Stimulated activated CD8-positive, alpha-beta memory T cell treated with anti-CD3 and anti-CD28 coated beads, Interleukin-12 subunit alpha, Interleukin-12 subunit beta, amount 100 ng/mL, for 24 hours (primary cell): ENCODE measurements around the gene RPL37.
"Not testable (repeated sequence)": the region's sequence is repeated elsewhere in the genome, so short reads cannot be mapped to it uniquely, and the experiment has no call there.

ENCODE experiments used
- DNase-seq: peaks from one replicate; pipeline ENCODE4 v3.0.0-alpha.2; 2020; ENCODE audit errors: extremely low read depth

Gene RPL37

DNA sequence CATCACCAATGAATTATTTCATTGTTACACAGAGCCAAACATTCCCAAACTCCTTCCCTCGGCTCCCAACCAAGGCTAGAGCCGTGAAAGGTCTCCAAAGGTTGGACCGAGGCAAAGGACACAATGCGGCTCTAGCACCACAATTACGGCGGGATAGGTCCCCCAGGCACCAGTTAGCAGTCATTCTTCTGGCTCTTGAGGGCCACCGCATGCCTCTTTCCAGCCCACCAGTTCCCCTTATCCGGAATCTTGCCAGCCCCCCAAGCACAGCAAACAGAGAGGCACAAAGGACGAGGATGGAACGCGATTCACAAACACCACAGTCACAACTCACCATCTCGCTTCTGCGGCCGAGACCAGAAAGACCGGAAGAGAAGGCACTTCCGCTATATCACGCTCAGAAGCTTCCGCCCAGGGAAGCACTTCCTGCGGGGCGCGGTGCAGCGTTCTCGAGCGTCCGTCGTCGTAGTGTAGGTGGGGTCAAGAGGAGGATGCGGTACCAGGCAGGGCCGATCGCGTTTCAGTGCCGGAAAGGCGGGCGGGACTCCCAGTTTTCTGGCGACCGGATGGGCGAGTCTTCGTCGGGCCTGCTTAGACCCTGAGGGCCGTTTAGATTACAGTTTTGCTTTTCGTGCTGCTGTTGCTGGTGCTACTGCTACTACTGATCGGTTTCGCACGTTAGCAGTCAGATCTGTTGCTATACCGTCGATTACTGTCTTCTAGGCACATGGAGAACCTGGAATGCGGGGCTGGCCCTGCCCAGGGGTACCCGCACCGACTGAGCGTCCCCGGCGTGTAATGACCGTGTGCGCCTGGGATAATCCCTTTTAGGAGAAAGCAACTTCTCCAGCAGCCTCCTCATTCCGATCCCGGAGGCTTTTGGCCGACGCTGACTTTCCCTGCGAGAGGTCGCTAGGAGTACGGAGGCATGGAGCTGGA, at the start of gene RPL37:
Gene RPL37 (minus strand): TSS at position 374 of the 939 bp plus-strand sequence. CDS start 37 bp downstream, at position 337.
- DNase-seq, result peak; percentile 85

- DNase-seq, result not testable (repeated sequence)
Measured at GRCh38 chr5:40883051-40883450, 48.0 kb upstream of the RPL37 start.

GRCh38 chr5:40882291-40882690, 47.3 kb upstream of the RPL37 start:
- no peak for DNase-seq

DNA sequence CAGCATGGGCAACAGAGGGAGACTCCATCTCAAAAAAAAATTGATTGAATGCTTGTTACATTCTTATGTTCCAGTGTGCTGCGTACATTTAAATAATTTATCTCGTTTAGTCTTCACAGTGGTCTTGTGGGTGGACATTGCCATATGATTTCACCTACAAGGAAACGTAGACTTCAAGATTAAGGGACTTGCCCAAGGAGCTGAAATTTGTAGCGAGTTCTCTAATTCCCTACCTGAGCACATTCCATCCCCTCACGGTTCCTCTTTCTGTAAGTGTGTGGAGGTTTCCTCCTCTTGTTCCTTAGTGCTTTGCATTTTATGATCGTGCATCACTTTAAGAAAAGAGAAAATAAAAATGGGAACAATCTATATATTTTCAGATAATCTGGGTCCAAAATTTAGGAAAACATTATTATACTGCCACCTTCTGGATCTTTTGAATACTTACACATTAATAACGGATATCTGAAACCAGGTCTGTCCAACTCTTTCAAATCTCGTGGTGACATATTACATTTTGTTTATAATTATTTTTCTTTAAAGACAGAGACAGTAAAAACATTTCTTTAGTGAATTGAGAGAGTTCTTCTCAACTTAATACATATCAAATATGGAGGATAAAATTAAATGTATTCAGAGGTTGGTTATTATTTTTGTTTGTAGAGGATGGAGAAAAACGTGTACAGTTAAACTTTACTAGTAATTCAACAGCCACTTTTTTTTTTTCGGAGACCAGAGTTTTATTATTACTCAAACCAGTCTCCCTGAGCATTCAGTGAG, 44.3 kb upstream of the RPL37 start:
- no peak for DNase-seq

DNA sequence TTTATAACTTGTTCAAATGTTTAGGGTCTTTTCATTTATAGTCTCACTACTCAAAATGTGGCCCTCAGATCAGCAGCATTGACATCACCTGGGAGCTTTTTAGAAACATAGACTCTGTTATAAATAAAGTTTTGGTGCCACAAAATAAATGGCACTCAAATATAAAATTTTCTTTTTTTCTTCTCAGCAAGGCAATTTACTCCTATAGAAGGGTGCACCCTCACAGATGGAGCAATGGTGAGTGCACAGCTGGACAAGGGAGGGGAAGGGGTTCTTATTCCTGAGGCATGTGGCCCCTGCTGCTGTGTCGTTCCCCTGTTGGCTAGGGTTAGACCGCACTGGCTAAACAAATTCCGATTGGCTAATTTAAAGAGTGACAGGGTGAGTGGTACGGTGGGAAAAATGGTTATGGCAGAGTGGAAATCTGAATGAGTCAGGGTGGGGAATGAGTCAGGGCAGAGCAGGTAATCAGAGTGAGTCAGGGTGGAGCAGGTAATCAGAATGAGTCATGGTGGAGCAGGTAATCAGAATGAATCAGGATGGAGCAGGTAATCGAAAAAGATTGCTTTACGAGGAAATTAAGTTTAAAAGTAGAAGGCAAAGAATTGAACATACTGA, 42.5 kb upstream of the RPL37 start:
- DNase-seq, result no peak

DNA sequence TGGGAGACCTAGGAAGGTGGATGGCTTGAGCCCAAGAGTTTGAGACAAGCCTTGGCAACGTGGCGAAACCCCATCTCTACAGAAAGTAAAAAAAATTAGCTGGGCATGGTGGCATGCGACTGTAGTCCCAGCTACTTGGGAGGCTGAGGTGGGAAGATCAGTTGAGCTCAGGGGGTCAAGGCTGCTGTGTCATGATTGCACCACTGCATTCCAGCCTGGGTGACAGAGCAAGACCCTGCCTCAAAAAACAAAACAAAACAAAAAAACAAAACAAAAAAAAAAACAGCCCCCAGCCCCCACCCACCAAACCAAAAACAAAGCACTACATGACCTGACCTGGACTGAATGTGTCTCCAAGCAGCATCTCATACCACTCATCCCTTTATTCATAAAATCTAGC, 40.9 kb upstream of the RPL37 start:
- no peak for DNase-seq

- DNase-seq, result no peak
Measured at GRCh38 chr5:40873286-40873880, 38.4 kb upstream of the RPL37 start.

DNA sequence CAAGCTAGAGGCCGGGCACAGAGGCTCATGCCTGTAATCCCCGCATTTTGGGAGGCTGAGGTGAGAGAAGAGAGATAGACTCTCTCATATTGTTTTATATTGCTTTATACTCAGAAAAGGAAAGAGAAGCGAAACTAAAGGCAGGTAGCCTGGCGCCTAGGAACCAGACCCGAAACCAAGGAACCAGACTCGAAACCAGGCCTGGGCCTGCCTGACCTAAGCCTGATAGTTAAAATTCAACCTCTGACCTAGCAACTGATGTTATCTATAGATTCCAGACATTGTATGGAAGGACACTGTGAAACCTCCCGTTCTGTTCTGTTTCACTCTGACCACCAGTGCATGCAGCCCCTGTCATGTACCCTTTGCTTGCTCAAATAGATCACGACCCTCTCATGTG, 37.2 kb upstream of the RPL37 start:
- not testable (repeated sequence) for DNase-seq

- no peak for DNase-seq
Measured at GRCh38 chr5:40871177-40871576, 36.2 kb upstream of the RPL37 start.

GRCh38 chr5:40869384-40869783, 34.4 kb upstream of the RPL37 start:
- no peak for DNase-seq

GRCh38 chr5:40866844-40867243, 31.8 kb upstream of the RPL37 start:
- no peak for DNase-seq

DNA sequence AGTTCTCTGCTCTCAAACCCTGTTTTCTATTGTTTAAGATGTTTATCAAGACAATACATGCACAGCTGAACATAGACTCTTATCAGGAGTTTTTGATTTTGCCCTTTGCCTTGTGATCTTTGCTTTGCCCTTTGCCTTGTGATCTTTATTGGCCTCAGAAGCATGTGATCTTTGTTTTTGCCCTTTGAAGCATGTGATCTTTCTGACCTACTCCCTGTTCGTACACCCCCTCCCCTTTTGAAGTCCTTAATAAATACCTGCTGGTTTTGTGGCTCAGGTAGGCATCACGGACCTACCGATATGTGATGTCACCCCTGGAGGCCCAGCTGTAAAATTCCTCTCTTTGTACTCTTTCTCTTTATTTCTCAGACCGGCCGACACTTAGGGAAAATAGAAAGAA, 30.0 kb upstream of the RPL37 start:
- DNase-seq, result not testable (repeated sequence)

DNA sequence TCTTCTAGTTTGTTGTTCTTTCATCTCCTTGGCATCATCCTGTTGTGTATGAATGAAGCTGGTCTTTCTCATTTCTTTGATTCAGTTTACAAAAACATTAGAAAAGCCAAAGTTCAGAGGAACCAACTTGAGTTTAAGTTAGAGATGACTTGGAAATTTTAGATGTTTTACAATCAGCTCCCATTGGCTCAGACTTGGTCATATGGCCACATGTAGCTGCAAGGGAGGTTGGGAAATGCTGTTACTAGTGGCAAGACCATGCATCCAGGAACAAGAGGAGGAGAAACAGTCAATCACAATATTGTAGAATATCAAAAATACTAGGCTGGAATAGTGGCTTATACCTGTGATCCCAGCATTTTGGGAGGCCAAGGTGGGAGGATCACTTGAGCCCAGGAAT, 25.7 kb upstream of the RPL37 start:
- DNase-seq, result no peak

- no peak for DNase-seq
Measured at GRCh38 chr5:40853632-40854192, 18.7 kb upstream of the RPL37 start.

- DNase-seq, result no peak
Measured at GRCh38 chr5:40847525-40847924, 12.5 kb upstream of the RPL37 start.

- no peak for DNase-seq
Measured at GRCh38 chr5:40846371-40846770, 11.3 kb upstream of the RPL37 start.

- no peak for DNase-seq
Measured at GRCh38 chr5:40844565-40844964, 9.5 kb upstream of the RPL37 start.

DNA sequence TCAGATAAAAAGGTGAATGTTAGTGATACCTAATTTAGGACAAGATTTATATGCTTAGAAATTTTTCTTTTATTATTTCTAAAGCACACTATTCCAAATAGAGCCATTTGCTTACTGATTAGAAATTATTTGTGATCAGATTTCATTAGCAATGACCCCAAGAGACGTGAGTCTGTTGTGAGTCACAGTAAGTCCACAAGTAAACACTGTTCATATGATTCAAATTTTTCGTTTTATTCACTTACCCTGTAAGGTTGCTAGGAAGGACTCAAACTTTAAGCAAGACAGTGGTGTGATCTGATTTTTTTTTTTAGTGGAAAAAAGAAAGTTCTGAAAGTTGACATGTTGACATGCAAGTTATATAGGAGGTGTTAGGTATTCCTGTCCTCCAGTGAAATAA, 7.3 kb upstream of the RPL37 start:
- no peak for DNase-seq

GRCh38 chr5:40841068-40841805, 6.2 kb upstream of the RPL37 start, which contains the start of gene CARD6:
CARD6 (plus strand) TSS chr5:40841367; CDS start chr5:40841383, 16 bp downstream.
- DNase-seq, result no peak

GRCh38 chr5:40838086-40838485, 3.1 kb upstream of the RPL37 start:
- no peak for DNase-seq

- no peak for DNase-seq
Measured at GRCh38 chr5:40834391-40834848, 602 bp downstream of the RPL37 start.
